Heart left ventricle (tissue), 13 donors: Measurements from ENCODE around the gene MOGAT3.

ENCODE experiments used
- CTCF ChIP-seq, 12 donors: fragments of 200-600 bp; sonication (generic) in 4 of 12; IDR thresholded peaks; one replicate each; pipeline versions ENCODE4 v1.5.0 to v1.8.0; 2018 to 2022; ENCODE audit warnings: antibody characterized with exemption in 12 of 12, mild to moderate bottlenecking in 5 of 12
- POLR2A ChIP-seq, 2 donors: fragments of 450-650 bp; IDR thresholded peaks; one replicate each; pipeline ENCODE4 v1.6.1; 2017; ENCODE audit warnings: antibody characterized with exemption in 2 of 2, mild to moderate bottlenecking in 2 of 2, moderate library complexity in 2 of 2
- donor health status: ischemic (EF 13 %, LVEDD 7.1; RV severe dilation, severe dysfunction).
- donor health status: DM: no; HTN: yes; CAD: no.
- donor health status: DM: no; HTN: no; CAD: no.
- donor health status: ischemic (EF 25% LVEDD 6.9; RV normal size, moderate dysfunction).
- donor health status: ischemic (EF 25% LVEDD 5.7; RV mildly dilated, moderate dysfunction).
- donor health status: ischemic (EF 35%, LVEDD 5.7; RV mildly dilated, moderate dysfunction).
- donor health status: nonischemic (EF 11% LVEDD 7.7; RV severe dilation, severe dysfunction).
- donor health status: DM: yes; HTN: yes; CAD: no.
- donor health status: PGD.
- donor health status: ischemic (EF 29% LVEDD 5.4; RV normal size, mild dysfunction).
- donor health status: nonischemic (EF 23%, LVEDD 6.1; RV moderate dilation, normal function).

- no peak for TF ChIP-seq CTCF (IDR thresholded peaks at IDR 0.05)
- no peak for TF ChIP-seq POLR2A (IDR thresholded peaks at IDR 0.05)
These were observed 2.8 kb downstream of the MOGAT3 start for GRCh38 chr7:101197991-101198390.
